Gastroesophageal sphincter (tissue), 4 donors: ENCODE measurements around the gene DCDC2B. TPM values are rescaled to one million over a fixed set of nuclear protein-coding genes. Genes with fewer than 3 reads are reported as not detected.
"Not testable (repeated sequence)": the region's sequence is repeated elsewhere in the genome, so short reads cannot be mapped to it uniquely, and the experiment has no call there.

Source experiments
- ATAC-seq: fragments of 150-250 bp; one replicate; pipeline ENCODE4 v1.9.1; 2016; ENCODE audit warnings: mild to moderate bottlenecking, moderate library complexity
- H3K27ac ChIP-seq, 4 donors: fragments of 200-600 bp; sonication (generic) in 3 of 4; 1 replicate in 3 of 4; 2 replicates in 1 of 4; pipeline ENCODE4 v1.5.1; 2016 to 2019
- H3K27me3 ChIP-seq: fragments of 200-600 bp; sonication (generic); one replicate; pipeline ENCODE4 v1.5.1; 2019
- H3K36me3 ChIP-seq, 2 donors: fragments of 200-600 bp; sonication (generic); one replicate each; pipeline ENCODE4 v1.5.1; 2019; ENCODE audit warnings: control low read depth in 1 of 2
- H3K4me1 ChIP-seq, 3 donors: fragments of 200-600 bp; sonication (generic); 1 replicate in 2 of 3; 2 replicates in 1 of 3; pipeline ENCODE4 v1.5.1; 2016 to 2019; ENCODE audit warnings: control low read depth in 2 of 3
- H3K4me3 ChIP-seq, 2 donors: fragments of 200-600 bp; sonication (generic); one replicate each; pipeline ENCODE4 v1.5.1; 2019; ENCODE audit warnings: mild to moderate bottlenecking in 1 of 2, moderate library complexity in 1 of 2
- H3K9me3 ChIP-seq, 3 donors: fragments of 200-600 bp; sonication (generic); one replicate each; pipeline ENCODE4 v1.5.1; 2017 to 2019; ENCODE audit warnings: control low read depth in 2 of 3
- CTCF ChIP-seq, 4 experiments: fragments of 200-600 bp in 2 of 4; fragments of 450-650 bp in 2 of 4; sonication (generic) in 1 of 4; IDR thresholded peaks; one replicate each; pipeline ENCODE4 v1.5.1; 2017 to 2019; ENCODE audit warnings: antibody characterized with exemption in 4 of 4, mild to moderate bottlenecking in 2 of 4, moderate library complexity in 2 of 4
- EP300 ChIP-seq: sonication (generic); formaldehyde crosslinking; IDR thresholded peaks from one replicate; pipeline ENCODE4 v1.6.1; 2017; ENCODE audit warnings: antibody characterized with exemption, mild to moderate bottlenecking
- POLR2A ChIP-seq, 2 donors: fragments of 450-650 bp; IDR thresholded peaks; one replicate each; pipeline ENCODE4 v1.6.1; 2017; ENCODE audit warnings: antibody characterized with exemption in 2 of 2, mild to moderate bottlenecking in 2 of 2, moderate library complexity in 1 of 2
- POLR2AphosphoS5 ChIP-seq: sonication (generic); formaldehyde crosslinking; IDR thresholded peaks from one replicate; pipeline ENCODE4 v1.6.1; 2017; ENCODE audit warnings: antibody characterized with exemption
- WGBS, 2 donors: methylation state at CpG; one replicate each; pipeline ENCODE4 v1.1.5; 2018; ENCODE audit warnings: low coverage in 1 of 2; 5-methylcytosine and 5-hydroxymethylcytosine counted together
- total RNA-seq, 4 donors: library from RNA; depleted of rRNA; stranded (reverse); fragments of >200 nt; gene quantifications; one replicate each; pipeline ENCODE4 v1.1.0, GENCODE V29; 2016

Gene DCDC2B
- total RNA-seq, 4 donors from 2014 or later: not detected

GRCh38 chr1:32250893-32251716 is 42.2 kb downstream of the DCDC2B start, which contains the start of gene LCK:
Gene LCK, plus strand, starts transcription at chr1:32251265. Its CDS starts 23,065 bp downstream, at chr1:32274330.
- TF ChIP-seq POLR2A (IDR thresholded peaks at IDR 0.05) (no peak), EP300 (no peak), POLR2AphosphoS5 (no peak), CTCF (IDR thresholded peaks at IDR 0.05) (no peak)
- Histone ChIP-seq H3K27me3 (peaks cover 8% of the 10 kb centered on the region), H3K27ac (peak within 1 kb of the TSS in 3 of 4 donors; percentile 61 to 71 (median 63)), H3K4me3 (peak within 1 kb of the TSS in 1 of 2 donors; percentile 23), H3K4me1 (peaks cover 0 to 35% (median 16%) of the 10 kb centered on the region in 3 donors), H3K9me3 (no peaks in the 10 kb centered on the region), H3K36me3 (no peaks in the 10 kb centered on the region)
- WGBS, 2 donors: 61% methylated on average over 8 of the region's 25 CpGs; no CpG with 5 or more reads in 1 of the 2 donors
- no peak for ATAC-seq

- H3K4me1 ChIP-seq: peaks cover 0 to 3% (median 0%) of the 10 kb centered on the region in 3 donors
- H3K27ac ChIP-seq: no peak overlapping the region
- no peaks in the 10 kb centered on the region for H3K36me3 ChIP-seq
- TF ChIP-seq EP300 (no peak), POLR2AphosphoS5 (no peak), CTCF (IDR thresholded peaks at IDR 0.05) (no peak), POLR2A (IDR thresholded peaks at IDR 0.05) (no peak)
- ATAC-seq: no peak
- WGBS, 2 donors: 84 to 86% methylated on average over 9 to 10 of the region's 10 CpGs
- H3K4me3 ChIP-seq: no peak overlapping the region
- H3K27me3 ChIP-seq: peaks cover 21% of the 10 kb centered on the region
- no peaks in the 10 kb centered on the region for H3K9me3 ChIP-seq
Measured at GRCh38 chr1:32255072-32256071, 46.5 kb downstream of the DCDC2B start.

GRCh38 chr1:32256473-32257226 is 47.8 kb downstream of the DCDC2B start:
- 59 to 64% methylated on average over 7 to 9 of the region's 9 CpGs for WGBS, 2 donors
- no peak for ATAC-seq

GRCh38 chr1:32257227-32257508 is 48.3 kb downstream of the DCDC2B start:
- Histone ChIP-seq H3K9me3 (no peaks in the 10 kb centered on the region), H3K27ac (no peak overlapping the region), H3K4me1 (no peaks in the 10 kb centered on the region), H3K4me3 (no peak overlapping the region), H3K36me3 (no peaks in the 10 kb centered on the region), H3K27me3 (peaks cover 13% of the 10 kb centered on the region)
- 92 to 96% methylated on average over 4 to 6 of the region's 6 CpGs for WGBS, 2 donors
- no peak for TF ChIP-seq POLR2A (IDR thresholded peaks at IDR 0.05)
- TF ChIP-seq CTCF (IDR thresholded peaks at IDR 0.05): no peak
- ATAC-seq: no peak

More at GRCh38 chr1:32256473-32257226, 47.8 kb downstream of the DCDC2B start:
- Histone ChIP-seq H3K27me3 (peaks cover 13% of the 10 kb centered on the region), H3K36me3 (no peaks in the 10 kb centered on the region), H3K27ac (no peak overlapping the region), H3K4me3 (no peak overlapping the region), H3K4me1 (no peaks in the 10 kb centered on the region), H3K9me3 (no peaks in the 10 kb centered on the region)
- no peak for TF ChIP-seq POLR2A (IDR thresholded peaks at IDR 0.05)

GRCh38 chr1:32263236-32263593 is 54.3 kb downstream of the DCDC2B start:
- not testable (repeated sequence) for H3K27me3 ChIP-seq, ATAC-seq, H3K4me3 ChIP-seq, H3K9me3 ChIP-seq, H3K4me1 ChIP-seq, H3K36me3 ChIP-seq, H3K27ac ChIP-seq
- 85 to 97% methylated on average over 4 of the region's 4 CpGs for WGBS, 2 donors
